Peyer's patch (tissue), 4 donors: Measurements from ENCODE around the gene NELL1.

Experiments
- CTCF ChIP-seq, 6 experiments: fragments of 450-650 bp in 4 of 6; fragments of 200-600 bp in 2 of 6; sonication (generic) in 1 of 6; IDR thresholded peaks; one replicate each; pipeline ENCODE4 v1.5.1; 2017 to 2019; ENCODE audit warnings: antibody characterized with exemption in 6 of 6, mild to moderate bottlenecking in 3 of 6, moderate library complexity in 1 of 6
- POLR2A ChIP-seq, 2 donors: fragments of 450-650 bp; IDR thresholded peaks; one replicate each; pipeline ENCODE4 v1.5.1; 2017; ENCODE audit warnings: antibody characterized with exemption in 2 of 2, mild to moderate bottlenecking in 2 of 2, moderate library complexity in 2 of 2

DNA sequence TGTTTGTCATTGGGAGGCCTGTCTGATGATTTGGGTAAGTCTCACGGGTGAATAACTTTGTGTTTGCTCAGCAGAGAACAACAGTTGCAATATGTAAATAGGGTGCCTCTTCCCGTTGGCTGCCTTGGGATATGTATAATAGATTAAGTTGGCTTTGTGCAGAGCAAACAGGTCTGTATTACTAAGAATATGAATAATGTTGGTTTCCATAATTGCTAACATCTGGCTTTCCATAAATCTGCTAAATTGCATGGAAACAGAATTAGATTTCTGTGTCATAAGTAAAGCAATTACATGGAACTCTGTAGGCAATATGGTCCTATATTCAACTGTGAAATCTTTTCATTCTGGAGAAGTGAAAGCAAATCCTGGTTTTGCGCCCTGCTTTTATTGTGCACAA, 887.5 kb downstream of the NELL1 start:
- TF ChIP-seq CTCF (IDR thresholded peaks at IDR 0.05) (no peak), POLR2A (IDR thresholded peaks at IDR 0.05) (no peak)
